GM23338 (cell line): Measurements from ENCODE around the gene CFDP1. TPM values are rescaled to one million over a fixed set of nuclear protein-coding genes. Genes with fewer than 3 reads are reported as not detected.

Experiments
- ATAC-seq: fragments of 200-7000 bp; cut with Tn5 transposase; 3 replicates; pipeline ENCODE4 v1.9.1; 2020
- DNase-seq: peaks from one replicate; pipeline ENCODE4 v3.0.0-alpha.2; 2015; ENCODE audit warnings: low spot score
- H2AFZ ChIP-seq: fragments of 200-600 bp; sonication (generic); 2 replicates; pipeline ENCODE4 v1.8.0; 2016; ENCODE audit warnings: antibody characterized with exemption, mild to moderate bottlenecking, moderate library complexity
- H3F3A ChIP-seq: fragments of 200-600 bp; sonication (generic); replicated peaks from 2 replicates; pipeline ENCODE4 v1.8.0; 2017; ENCODE audit warnings: antibody characterized with exemption, mixed run types, low read depth
- H3K27ac ChIP-seq: fragments of 200-600 bp; sonication (generic); 2 replicates; pipeline ENCODE4 v1.6.1; 2016; ENCODE audit warnings: low read depth
- H3K27me3 ChIP-seq: fragments of 200-600 bp; sonication (generic); 2 replicates; pipeline ENCODE4 v1.8.0; 2016; ENCODE audit warnings: mild to moderate bottlenecking, mixed run types, moderate library complexity; ENCODE audit not compliant: insufficient read depth
- H3K36me3 ChIP-seq: fragments of 200-600 bp; sonication (generic); 2 replicates; pipeline ENCODE4 v1.8.0; 2016; ENCODE audit warnings: mild to moderate bottlenecking; ENCODE audit not compliant: insufficient read depth
- H3K4me1 ChIP-seq: fragments of 200-600 bp; sonication (generic); 2 replicates; pipeline ENCODE4 v1.8.0; 2016; ENCODE audit warnings: mild to moderate bottlenecking, moderate library complexity; ENCODE audit not compliant: insufficient read depth
- H3K4me2 ChIP-seq: fragments of 200-600 bp; sonication (generic); 2 replicates; pipeline ENCODE4 v1.7.1; 2017; ENCODE audit warnings: mixed run types
- H3K4me3 ChIP-seq: fragments of 200-600 bp; sonication (generic); 2 replicates; pipeline ENCODE4 v1.6.1; 2016; ENCODE audit warnings: mixed run types
- H3K79me2 ChIP-seq: fragments of 200-600 bp; sonication (generic); replicated peaks from 2 replicates; pipeline ENCODE4 v1.8.0; 2017; ENCODE audit warnings: mild to moderate bottlenecking; ENCODE audit not compliant: insufficient read depth
- H3K9me2 ChIP-seq: fragments of 200-600 bp; sonication (generic); 2 replicates; pipeline ENCODE4 v1.8.0; 2017; ENCODE audit not compliant: insufficient read depth
- H4K20me1 ChIP-seq: fragments of 200-600 bp; sonication (generic); replicated peaks from 2 replicates; pipeline ENCODE4 v1.8.0; 2017; ENCODE audit warnings: mild to moderate bottlenecking; ENCODE audit not compliant: insufficient read depth
- H3K27ac Mint-ChIP-seq: 2 replicates; pipeline ENCODE4 v1.8.0; 2020; ENCODE audit warnings: inconsistent platforms, mild to moderate bottlenecking, moderate library complexity, mixed read lengths
- H3K27me3 Mint-ChIP-seq: 3 replicates; pipeline ENCODE4 v1.8.0; 2022; ENCODE audit warnings: low read depth, mild to moderate bottlenecking, moderate library complexity, mixed read lengths, inconsistent platforms; ENCODE audit not compliant: insufficient read depth, poor library complexity
- H3K36me3 Mint-ChIP-seq: 3 replicates; pipeline ENCODE4 v1.8.0; 2021; ENCODE audit warnings: low read depth, mild to moderate bottlenecking, inconsistent platforms, moderate library complexity, mixed read lengths
- H3K4me1 Mint-ChIP-seq: 3 replicates; pipeline ENCODE4 v1.8.0; 2020; ENCODE audit warnings: mild to moderate bottlenecking, inconsistent platforms, mixed read lengths
- H3K4me3 Mint-ChIP-seq: 3 replicates; pipeline ENCODE4 v1.8.0; 2021; ENCODE audit warnings: moderate library complexity, mild to moderate bottlenecking, inconsistent platforms, mixed read lengths
- H3K9me3 Mint-ChIP-seq: 3 replicates; pipeline ENCODE4 v1.8.0; 2020; ENCODE audit warnings: moderate library complexity, mild to moderate bottlenecking, inconsistent platforms, mixed read lengths
- CREB1 ChIP-seq: fragments of 250-450 bp; sonication (Bioruptor Pico); IDR thresholded peaks from 2 replicates; pipeline ENCODE4 v1.5.0; 2020; ENCODE audit warnings: low read depth, mild to moderate bottlenecking, moderate library complexity
- CTCF ChIP-seq, 2 experiments: fragments of 200-600 bp in 1 of 2; sonication (generic) in 1 of 2; conservative IDR thresholded peaks; 2 replicates each; pipeline versions ENCODE4 v1.5.1 to v1.6.1; 2016 to 2017; ENCODE audit warnings: antibody characterized with exemption in 2 of 2, low read depth in 2 of 2, mild to moderate bottlenecking in 2 of 2, moderate library complexity in 1 of 2
- ETS1 ChIP-seq: IDR thresholded peaks from 2 replicates; pipeline ENCODE4 v1.6.1; 2016; ENCODE audit warnings: antibody characterized with exemption
- EZH2 ChIP-seq: fragments of 200-600 bp; sonication (generic); IDR thresholded peaks from one replicate; pipeline ENCODE4 v1.8.0; 2017; ENCODE audit warnings: antibody characterized with exemption, mild to moderate bottlenecking, low read depth; ENCODE audit not compliant: unreplicated experiment
- EZH2phosphoT487 ChIP-seq: fragments of 200-600 bp; sonication (generic); IDR thresholded peaks from one replicate; pipeline ENCODE4 v1.8.1; 2018; ENCODE audit warnings: antibody characterized with exemption; ENCODE audit not compliant: unreplicated experiment
- JUNB ChIP-seq: IDR thresholded peaks from one replicate; pipeline ENCODE4 v1.6.1; 2016; ENCODE audit warnings: antibody characterized with exemption; ENCODE audit not compliant: unreplicated experiment
- NANOG ChIP-seq: IDR thresholded peaks from 2 replicates; pipeline ENCODE4 v1.6.1; 2016; ENCODE audit warnings: antibody characterized with exemption, borderline replicate concordance
- POLR2AphosphoS5 ChIP-seq: IDR thresholded peaks from 2 replicates; pipeline ENCODE4 v1.6.1; 2016; ENCODE audit warnings: antibody characterized with exemption, low read depth
- REST ChIP-seq: IDR thresholded peaks from one replicate; pipeline ENCODE4 v1.6.1; 2018; ENCODE audit warnings: antibody characterized with exemption; ENCODE audit not compliant: unreplicated experiment
- STAT1 ChIP-seq: IDR thresholded peaks from one replicate; pipeline ENCODE4 v1.6.1; 2016; ENCODE audit warnings: antibody characterized with exemption; ENCODE audit not compliant: unreplicated experiment
- ZNF114 ChIP-seq: fragments of 250-450 bp; sonication (Bioruptor Pico); IDR thresholded peaks from 2 replicates; pipeline ENCODE4 v1.5.0; 2020; ENCODE audit warnings: mild to moderate bottlenecking, moderate library complexity
- ZNF331 ChIP-seq: fragments of 250-450 bp; sonication (Bioruptor Pico); IDR thresholded peaks from 2 replicates; pipeline ENCODE4 v1.5.0; 2020; ENCODE audit warnings: low read depth, mild to moderate bottlenecking, moderate library complexity
- ZNF462 ChIP-seq: fragments of 250-450 bp; sonication (Bioruptor Pico); IDR thresholded peaks from 2 replicates; pipeline ENCODE4 v1.5.0; 2020; ENCODE audit warnings: mild to moderate bottlenecking, moderate library complexity
- polyA plus RNA-seq: library from polyadenylated mRNA; unstranded; fragments of >200 nt; fragmentation: Nextera tagmentation; extraction: Ambion mirVana; gene quantifications from 2 replicates; pipeline ENCODE4 v1.2.1, GENCODE V29; 2016
- total RNA-seq: library from RNA; depleted of rRNA; stranded (reverse); fragments of >200 nt; shearing (Covaris generic); gene quantifications from 2 replicates; pipeline ENCODE4 v1.2.3, GENCODE V29; 2014

The CFDP1 gene
- total and polyA plus RNA-seq, 2 experiments from 2014 or later: 89.9 to 224 TPM

GRCh38 chr16:75389096-75389690, 44.1 kb downstream of the CFDP1 start (continued):
- no peak for TF ChIP-seq REST
- no peak for TF ChIP-seq ZNF114 (CRISPR knock-in tag)
- no peak for TF ChIP-seq POLR2AphosphoS5
- no peak for TF ChIP-seq ZNF331 (CRISPR knock-in tag)
- no peak for TF ChIP-seq EZH2
- TF ChIP-seq STAT1: no peak
- no peak for TF ChIP-seq CREB1 (CRISPR knock-in tag)
- no peak for TF ChIP-seq JUNB

GRCh38 chr16:75387951-75388350, 45.4 kb downstream of the CFDP1 start:
- Mint-ChIP-seq H3K9me3 (no peaks in the 10 kb centered on the region), H3K36me3 (peaks cover 20% of the 10 kb centered on the region), H3K4me1 (peaks cover 2% of the 10 kb centered on the region; the same call in 1 of the 3 replicates), H3K27me3 (peaks cover 3% of the 10 kb centered on the region), H3K27ac (no peak overlapping the region), H3K4me3 (no peak overlapping the region)
- DNase-seq: no peak
- Histone ChIP-seq H3K4me2 (no peak overlapping the region), H3K4me3 (no peak overlapping the region), H3K36me3 (peaks cover 11% of the 10 kb centered on the region; the same call in 1 of the 2 replicates), H3K27ac (no peak overlapping the region), H2AFZ (no peak overlapping the region), H3K79me2 (0 out of 2 replicates have a peak, but pooled peaks cover 4% of the 10 kb centered on the region), H3K4me1 (no peaks in the 10 kb centered on the region), H3K9me2 (no peaks in the 10 kb centered on the region), H3K27me3 (no peaks in the 10 kb centered on the region), H4K20me1 (peaks cover 7% of the 10 kb centered on the region; the same call in 1 of the 2 replicates), H3F3A (0 out of 2 replicates have a peak, but pooled peaks cover 4% of the 10 kb centered on the region)
- no peak for ATAC-seq
- TF ChIP-seq ETS1 (no peak), NANOG (no peak), CTCF (conservative IDR thresholded peaks at IDR 0.05; ENCODE audit: low read depth in 2 of 2) (no peak), EZH2phosphoT487 (no peak), ZNF462 (CRISPR knock-in tag) (no peak), JUNB (no peak), POLR2AphosphoS5 (no peak), STAT1 (no peak)
